ENCODE measurements around the gene KCNH1.

KCNH1 gene

GRCh38 chr1:210686841-210687240 lies 447.1 kb downstream of the KCNH1 start:
- Histone ChIP-seq H3K4me3 (ENCODE audit: low read length in 2 of 2) (no peak overlapping the region), H3K4me2 (ENCODE audit: insufficient read depth, low read length, poor library complexity, severe bottlenecking) (no peak overlapping the region), H2AK5ac (ENCODE audit: low read depth, low read length) (no peak overlapping the region), H2BK5ac (ENCODE audit: low read length) (no peak overlapping the region), H3K79me1 (ENCODE audit: low read depth, low read length) (no peaks in the 10 kb centered on the region), H3K18ac (ENCODE audit: low read length) (no peak overlapping the region), H3K23ac (ENCODE audit: low read depth, low read length, poor library complexity) (no peak overlapping the region), H3K27me3 (ENCODE audit: control insufficient read depth in 3 of 3, insufficient read depth in 3 of 3, low read depth in 1 of 3, low read length in 3 of 3) (no peaks in the 10 kb centered on the region), H2BK120ac (ENCODE audit: low read depth, low read length) (no peak overlapping the region), H3K9ac (ENCODE audit: low read depth, low read length, poor library complexity) (no peak overlapping the region), H3K27ac (replicated peaks; ENCODE audit: low read length) (no peak overlapping the region), H3K14ac (ENCODE audit: low read length) (no peak overlapping the region), H2AFZ (ENCODE audit: low read length) (no peak overlapping the region), H2BK15ac (ENCODE audit: low read length) (no peak overlapping the region), H3K4ac (ENCODE audit: low read length) (no peak overlapping the region), H2BK12ac (ENCODE audit: low read length) (no peak overlapping the region), H4K91ac (ENCODE audit: low read depth, low read length, poor library complexity) (no peak overlapping the region), H3K9me3 (replicated peaks in 1 of 2; ENCODE audit: control insufficient read depth in 2 of 2, insufficient read depth in 1 of 2, low read depth in 1 of 2, low read length in 2 of 2) (no peaks in the 10 kb centered on the region), H3K4me1 (ENCODE audit: control insufficient read depth in 2 of 2, insufficient read depth in 1 of 2, low read depth in 1 of 2, low read length in 2 of 2) (no peaks in the 10 kb centered on the region), H3K36me3 (replicated peaks in 1 of 2; ENCODE audit: control insufficient read depth in 2 of 2, insufficient read depth in 2 of 2, low read length in 2 of 2) (peaks cover 0 to 3% of the 10 kb centered on the region in 2 donors), H4K8ac (ENCODE audit: low read depth, low read length) (no peak overlapping the region)
- no peak for DNase-seq (ENCODE audit: low spot score)
- WGBS, 2 donors (ENCODE audit: extremely low coverage in 2 of 2, insufficient read length in 2 of 2, insufficient replicate concordance in 1 of 2): no CpG with 5 or more reads among the region's 3 CpGs

- Histone ChIP-seq H3K4me3 (ENCODE audit: low read length in 2 of 2) (no peak overlapping the region), H2BK120ac (ENCODE audit: low read depth, low read length) (no peak overlapping the region), H3K79me1 (ENCODE audit: low read depth, low read length) (no peaks in the 10 kb centered on the region), H3K9me3 (replicated peaks in 1 of 2; ENCODE audit: control insufficient read depth in 2 of 2, insufficient read depth in 1 of 2, low read depth in 1 of 2, low read length in 2 of 2) (no peaks in the 10 kb centered on the region), H4K91ac (ENCODE audit: low read depth, low read length, poor library complexity) (no peak overlapping the region), H3K27me3 (ENCODE audit: control insufficient read depth in 3 of 3, insufficient read depth in 3 of 3, low read depth in 1 of 3, low read length in 3 of 3) (no peaks in the 10 kb centered on the region), H3K4me2 (ENCODE audit: insufficient read depth, low read length, poor library complexity, severe bottlenecking) (no peak overlapping the region), H3K36me3 (replicated peaks in 1 of 2; ENCODE audit: control insufficient read depth in 2 of 2, insufficient read depth in 2 of 2, low read length in 2 of 2) (peaks cover 0 to 3% of the 10 kb centered on the region in 2 donors), H3K4me1 (ENCODE audit: control insufficient read depth in 2 of 2, insufficient read depth in 1 of 2, low read depth in 1 of 2, low read length in 2 of 2) (no peaks in the 10 kb centered on the region), H3K9ac (ENCODE audit: low read depth, low read length, poor library complexity) (no peak overlapping the region), H2AK5ac (ENCODE audit: low read depth, low read length) (no peak overlapping the region), H3K14ac (ENCODE audit: low read length) (no peak overlapping the region), H2BK5ac (ENCODE audit: low read length) (no peak overlapping the region), H3K23ac (ENCODE audit: low read depth, low read length, poor library complexity) (no peak overlapping the region), H2AFZ (ENCODE audit: low read length) (no peak overlapping the region), H3K27ac (replicated peaks; ENCODE audit: low read length) (no peak overlapping the region), H3K18ac (ENCODE audit: low read length) (no peak overlapping the region), H2BK15ac (ENCODE audit: low read length) (no peak overlapping the region), H3K4ac (ENCODE audit: low read length) (no peak overlapping the region), H2BK12ac (ENCODE audit: low read length) (no peak overlapping the region), H4K8ac (ENCODE audit: low read depth, low read length) (no peak overlapping the region)
- WGBS, 2 donors (ENCODE audit: extremely low coverage in 2 of 2, insufficient read length in 2 of 2, insufficient replicate concordance in 1 of 2): no CpG with 5 or more reads among the region's 3 CpGs
- DNase-seq (ENCODE audit: low spot score): no peak
Measured at GRCh38 chr1:210685295-210685650, 448.7 kb downstream of the KCNH1 start.

GRCh38 chr1:210684466-210685294 lies 449.3 kb downstream of the KCNH1 start:
- no peak overlapping the region for H3K9ac ChIP-seq (ENCODE audit: low read depth, low read length, poor library complexity)
- H3K23ac ChIP-seq (ENCODE audit: low read depth, low read length, poor library complexity): no peak overlapping the region
- no peak overlapping the region for H4K8ac ChIP-seq (ENCODE audit: low read depth, low read length)
- H3K14ac ChIP-seq (ENCODE audit: low read length): no peak overlapping the region
- H3K79me1 ChIP-seq (ENCODE audit: low read depth, low read length): no peaks in the 10 kb centered on the region
- no peak overlapping the region for H2AFZ ChIP-seq (ENCODE audit: low read length)
- H3K9me3 ChIP-seq (replicated peaks in 1 of 2; ENCODE audit: control insufficient read depth in 2 of 2, insufficient read depth in 1 of 2, low read depth in 1 of 2, low read length in 2 of 2): no peaks in the 10 kb centered on the region
- no peak overlapping the region for H3K4me2 ChIP-seq (ENCODE audit: insufficient read depth, low read length, poor library complexity, severe bottlenecking)
- no peak overlapping the region for H3K4ac ChIP-seq (ENCODE audit: low read length)
- peaks cover 0 to 3% of the 10 kb centered on the region in 2 donors for H3K36me3 ChIP-seq (replicated peaks in 1 of 2; ENCODE audit: control insufficient read depth in 2 of 2, insufficient read depth in 2 of 2, low read length in 2 of 2)
- H2BK12ac ChIP-seq (ENCODE audit: low read length): no peak overlapping the region
- no peaks in the 10 kb centered on the region for H3K4me1 ChIP-seq (ENCODE audit: control insufficient read depth in 2 of 2, insufficient read depth in 1 of 2, low read depth in 1 of 2, low read length in 2 of 2)
- no peak overlapping the region for H3K27ac ChIP-seq (replicated peaks; ENCODE audit: low read length)
- H4K91ac ChIP-seq (ENCODE audit: low read depth, low read length, poor library complexity): no peak overlapping the region
- no peak overlapping the region for H2BK15ac ChIP-seq (ENCODE audit: low read length)
- H3K4me3 ChIP-seq (ENCODE audit: low read length in 2 of 2): no peak overlapping the region
- no peak overlapping the region for H3K18ac ChIP-seq (ENCODE audit: low read length)
- H2AK5ac ChIP-seq (ENCODE audit: low read depth, low read length): no peak overlapping the region
- no peak for DNase-seq (ENCODE audit: low spot score)
- H2BK120ac ChIP-seq (ENCODE audit: low read depth, low read length): no peak overlapping the region
- H3K27me3 ChIP-seq (ENCODE audit: control insufficient read depth in 3 of 3, insufficient read depth in 3 of 3, low read depth in 1 of 3, low read length in 3 of 3): no peaks in the 10 kb centered on the region
- WGBS, 2 donors (ENCODE audit: extremely low coverage in 2 of 2, insufficient read length in 2 of 2, insufficient replicate concordance in 1 of 2): no CpG with 5 or more reads among the region's 5 CpGs
- no peak overlapping the region for H2BK5ac ChIP-seq (ENCODE audit: low read length)

- H3K79me1 ChIP-seq (ENCODE audit: low read depth, low read length): no peaks in the 10 kb centered on the region
- no CpG with 5 or more reads among the region's 33 CpGs for WGBS, 2 donors (ENCODE audit: extremely low coverage in 2 of 2, insufficient read length in 2 of 2, insufficient replicate concordance in 1 of 2)
- H2AK5ac ChIP-seq (ENCODE audit: low read depth, low read length): no peak overlapping the region
- no peak for DNase-seq (ENCODE audit: low spot score)
- H3K4ac ChIP-seq (ENCODE audit: low read length): no peak overlapping the region
- no peak overlapping the region for H2BK15ac ChIP-seq (ENCODE audit: low read length)
- H3K9ac ChIP-seq (ENCODE audit: low read depth, low read length, poor library complexity): no peak overlapping the region
- H3K4me2 ChIP-seq (ENCODE audit: insufficient read depth, low read length, poor library complexity, severe bottlenecking): no peak overlapping the region
- no peak overlapping the region for H2AFZ ChIP-seq (ENCODE audit: low read length)
- no peak overlapping the region for H2BK12ac ChIP-seq (ENCODE audit: low read length)
- H3K14ac ChIP-seq (ENCODE audit: low read length): no peak overlapping the region
- no peak overlapping the region for H3K23ac ChIP-seq (ENCODE audit: low read depth, low read length, poor library complexity)
- H3K27ac ChIP-seq (replicated peaks; ENCODE audit: low read length): no peak overlapping the region
- no peak overlapping the region for H3K4me3 ChIP-seq (ENCODE audit: low read length in 2 of 2)
- H4K91ac ChIP-seq (ENCODE audit: low read depth, low read length, poor library complexity): no peak overlapping the region
- no peak overlapping the region for H2BK5ac ChIP-seq (ENCODE audit: low read length)
- H4K8ac ChIP-seq (ENCODE audit: low read depth, low read length): no peak overlapping the region
- no peak overlapping the region for H3K18ac ChIP-seq (ENCODE audit: low read length)
- no peaks in the 10 kb centered on the region for H3K4me1 ChIP-seq (ENCODE audit: control insufficient read depth in 2 of 2, insufficient read depth in 1 of 2, low read depth in 1 of 2, low read length in 2 of 2)
- H3K36me3 ChIP-seq (replicated peaks in 1 of 2; ENCODE audit: control insufficient read depth in 2 of 2, insufficient read depth in 2 of 2, low read length in 2 of 2): peaks cover 0 to 3% of the 10 kb centered on the region in 2 donors
- H2BK120ac ChIP-seq (ENCODE audit: low read depth, low read length): no peak overlapping the region
- H3K9me3 ChIP-seq (replicated peaks in 1 of 2; ENCODE audit: control insufficient read depth in 2 of 2, insufficient read depth in 1 of 2, low read depth in 1 of 2, low read length in 2 of 2): no peaks in the 10 kb centered on the region
- no peaks in the 10 kb centered on the region for H3K27me3 ChIP-seq (ENCODE audit: control insufficient read depth in 3 of 3, insufficient read depth in 3 of 3, low read depth in 1 of 3, low read length in 3 of 3)
Measured at GRCh38 chr1:210683403-210684047, 450.4 kb downstream of the KCNH1 start.

All from neuronal stem cell (in vitro differentiated cells).